HG03108 (cell line): ENCODE results near the gene PIRT.
"Not testable (repeated sequence)": the region's sequence is repeated elsewhere in the genome, so short reads cannot be mapped to it uniquely, and the experiment has no call there.

Experiments
- ATAC-seq: cut with Tn5 transposase; IDR thresholded peaks from one replicate; pipeline ENCODE4 v1.9.1; 2021; ENCODE audit warnings: moderate library complexity; ENCODE audit not compliant: unreplicated experiment

PIRT gene

GRCh38 chr17:10837921-10838320 lies at the start of gene PIRT:
TSS of gene PIRT (minus strand) at chr17:10838087. CDS start at chr17:10825645, 12,442 bp downstream.
- ATAC-seq = no peak

GRCh38 chr17:10881959-10882358 lies 44.1 kb upstream of the PIRT start:
- ATAC-seq = no peak

GRCh38 chr17:10879190-10879836 lies 41.4 kb upstream of the PIRT start:
- no peak for ATAC-seq

DNA sequence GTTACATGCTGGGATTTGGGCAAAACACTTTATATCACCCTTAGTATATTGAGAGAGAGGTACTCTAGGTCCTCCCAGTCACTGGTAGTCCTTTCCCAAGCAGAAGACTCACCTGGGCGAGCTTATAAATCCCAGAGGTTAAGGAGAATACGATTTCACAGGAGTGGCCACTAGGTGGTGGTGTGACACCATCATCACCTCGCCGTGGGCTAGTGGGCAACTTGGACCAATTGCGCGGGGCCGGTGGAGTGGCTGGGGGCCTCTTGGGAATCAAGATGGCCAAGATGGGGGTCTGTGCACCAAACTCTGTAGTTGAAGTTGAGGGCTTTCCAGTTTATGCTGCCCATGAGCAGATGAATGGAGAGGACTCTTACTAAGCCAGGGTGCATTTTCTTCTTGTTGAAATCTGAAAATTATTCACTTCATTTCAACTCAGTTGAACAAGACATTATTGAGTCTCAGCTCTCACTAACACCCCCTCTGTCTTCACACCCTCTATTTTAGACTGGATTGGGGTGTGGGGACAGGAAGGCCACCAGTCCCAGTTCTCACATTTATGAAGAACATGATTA lies 38.2 kb upstream of the PIRT start:
- ATAC-seq = no peak

DNA sequence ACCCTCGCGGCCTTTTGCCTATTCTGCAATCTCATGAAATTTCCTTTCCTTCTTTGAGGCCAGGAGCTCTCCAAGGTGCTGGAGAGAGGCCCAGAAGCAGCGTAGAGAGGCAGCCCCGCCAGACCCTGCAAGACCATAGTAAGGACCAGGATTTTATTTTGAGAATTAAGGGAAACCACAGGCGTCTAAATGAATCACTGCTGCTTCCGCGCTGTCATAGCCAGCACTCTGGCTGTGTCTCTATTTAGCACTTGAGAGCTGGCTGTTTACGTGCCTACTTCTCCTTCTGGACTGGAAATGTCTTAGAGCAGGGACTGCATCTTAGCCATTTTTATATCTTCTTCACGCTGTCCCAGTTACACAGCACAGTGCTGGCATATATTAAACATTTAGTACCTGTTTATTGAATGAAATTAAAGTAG lies 37.6 kb upstream of the PIRT start:
- no peak for ATAC-seq

DNA sequence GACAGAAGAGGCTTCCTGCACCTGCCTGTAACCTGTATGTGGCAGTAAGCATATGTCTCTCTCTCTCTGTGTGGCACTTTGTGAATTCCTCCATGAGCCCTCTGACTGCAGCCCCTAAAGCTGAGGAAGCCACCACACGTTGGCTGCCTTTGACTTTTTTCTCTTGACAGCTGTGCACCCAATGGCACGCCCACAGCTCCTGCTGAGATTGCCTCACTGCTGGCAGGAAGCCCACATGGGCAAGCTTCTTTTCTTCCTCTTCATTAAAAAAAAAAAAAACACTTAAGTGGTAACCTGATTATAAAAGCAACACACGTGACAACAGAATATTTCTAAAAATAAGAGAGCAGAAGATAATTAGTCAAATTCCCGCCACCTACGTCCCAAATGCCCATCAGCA lies 34.0 kb upstream of the PIRT start:
- ATAC-seq = no peak

DNA sequence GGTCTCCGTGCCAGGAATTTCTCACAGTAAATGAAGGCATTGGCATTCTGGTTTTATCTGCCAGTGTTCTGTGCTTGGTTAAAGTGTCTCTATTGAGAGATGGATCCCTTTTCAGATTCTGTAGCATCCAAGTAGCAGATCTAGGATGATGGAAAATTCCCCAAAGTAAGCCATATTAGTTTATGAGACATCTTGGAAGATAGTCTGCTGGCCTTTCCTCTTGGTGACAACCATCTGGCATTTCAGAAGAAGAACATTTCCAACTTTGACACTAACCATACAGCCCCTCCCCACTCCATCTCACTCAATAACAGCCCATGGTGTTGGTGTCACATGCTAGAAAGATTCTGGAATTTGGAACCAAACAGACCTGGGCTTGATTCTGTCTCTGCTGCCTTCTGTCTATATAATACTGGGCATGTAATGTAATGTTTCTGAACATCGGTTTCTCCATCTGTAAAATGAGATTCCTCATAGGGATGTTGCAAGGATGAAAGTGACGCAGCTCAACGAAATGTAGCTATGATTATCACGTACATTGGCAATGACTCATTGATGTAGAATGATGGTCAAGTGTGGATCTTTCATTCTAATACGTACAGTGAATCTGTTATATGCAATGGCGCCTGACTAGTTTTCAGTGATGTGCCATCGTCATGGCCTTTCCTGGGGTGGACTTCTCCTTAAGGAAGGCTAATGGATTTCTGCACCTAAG lies 32.6 kb upstream of the PIRT start:
- ATAC-seq = no peak

DNA sequence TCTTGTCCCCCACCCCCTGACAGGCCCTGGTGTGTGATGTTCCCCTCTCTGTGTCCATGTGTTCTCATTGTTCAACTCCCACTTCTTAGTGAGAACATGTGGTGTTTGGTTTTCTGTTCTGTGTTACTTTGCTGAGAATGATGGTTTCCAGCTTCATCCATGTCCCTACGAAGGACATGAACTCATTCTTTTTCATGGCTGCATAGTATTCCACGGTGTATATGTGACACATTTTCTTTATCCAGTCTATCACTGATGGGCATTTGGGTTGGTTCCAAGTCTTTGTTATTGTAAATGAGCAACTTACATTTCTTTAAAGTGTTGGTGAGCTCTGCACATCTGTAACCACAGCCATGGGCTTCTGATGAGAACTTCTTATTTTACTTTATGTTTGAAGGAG lies 30.9 kb upstream of the PIRT start:
- ATAC-seq = not testable (repeated sequence)

GRCh38 chr17:10859051-10859450 lies 21.2 kb upstream of the PIRT start:
- ATAC-seq = no peak

GRCh38 chr17:10857976-10858375 lies 20.1 kb upstream of the PIRT start:
- ATAC-seq = no peak

DNA sequence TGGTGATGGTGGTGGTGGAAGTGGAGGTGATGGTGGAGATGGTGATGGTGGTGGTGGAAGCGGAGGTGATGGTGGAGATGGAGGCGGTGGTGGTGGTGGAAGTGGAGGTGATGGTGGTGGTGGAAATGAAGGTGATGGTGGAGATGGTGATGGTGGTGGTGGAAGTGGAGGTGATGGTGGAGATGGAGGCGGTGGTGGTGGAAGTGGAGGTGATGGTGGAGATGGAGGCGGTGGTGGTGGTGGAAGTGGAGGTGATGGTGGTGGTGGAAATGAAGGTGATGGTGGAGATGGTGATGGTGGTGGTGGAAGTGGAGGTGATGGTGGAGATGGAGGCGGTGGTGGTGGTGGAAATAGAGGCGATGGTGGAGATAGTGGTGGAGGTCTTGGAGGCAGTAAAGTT lies 8.7 kb upstream of the PIRT start:
- ATAC-seq = not testable (repeated sequence)

DNA sequence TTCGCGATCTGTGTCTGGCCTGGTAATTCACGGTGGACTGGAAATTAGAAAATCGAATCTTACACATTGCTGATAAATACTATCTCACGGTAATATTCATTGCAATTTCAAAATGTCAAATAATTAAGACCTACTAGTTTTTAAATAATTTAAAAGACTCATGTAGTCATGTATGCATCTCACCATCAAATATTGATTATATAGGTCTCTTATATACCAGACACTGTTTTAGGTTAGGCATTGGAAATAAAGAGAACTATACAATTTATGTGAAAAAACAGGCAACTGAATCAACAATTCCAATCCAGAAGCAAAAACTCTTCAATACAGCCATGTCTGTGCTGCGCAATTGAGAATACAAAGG lies 7.5 kb upstream of the PIRT start:
- ATAC-seq = no peak

DNA sequence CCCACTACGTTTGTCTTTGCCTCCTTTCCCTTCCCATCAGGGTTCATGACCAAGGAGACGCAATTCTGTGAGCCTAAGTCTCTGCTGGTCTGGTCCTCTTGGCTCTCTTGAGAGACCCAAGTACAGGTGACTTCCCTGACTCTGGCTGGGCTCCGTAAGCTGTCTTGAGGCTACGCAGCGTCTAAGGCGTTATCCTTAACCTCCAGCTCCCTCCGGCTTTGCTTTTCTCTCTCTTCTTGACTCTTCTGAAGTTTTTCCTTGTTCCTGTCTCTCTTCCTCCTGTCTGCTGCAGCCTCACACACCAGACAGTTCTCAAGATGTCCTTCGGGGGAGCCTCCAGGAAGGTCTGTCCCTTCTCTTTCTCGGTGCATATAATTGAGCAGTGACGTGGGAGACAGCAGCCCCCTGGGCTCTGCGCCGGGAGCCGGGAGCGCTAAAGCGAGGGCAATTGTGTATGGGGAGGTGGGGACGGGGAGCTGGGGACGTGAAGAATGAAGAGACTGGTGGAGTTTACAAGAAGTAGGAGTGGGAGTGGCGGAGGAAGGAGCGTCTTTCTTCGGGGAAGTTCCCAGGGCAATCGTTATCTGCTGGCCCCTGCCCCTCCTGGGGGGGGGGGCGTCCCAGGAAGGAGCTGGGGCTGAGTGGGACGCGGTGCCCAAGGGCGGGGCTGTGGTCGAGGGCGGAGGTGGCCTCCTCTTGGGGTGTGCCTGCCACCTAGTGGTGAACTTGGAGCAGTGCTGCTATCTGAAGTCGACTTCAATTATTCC lies 6.9 kb upstream of the PIRT start:
- ATAC-seq = no peak

- ATAC-seq = no peak
These were observed 5.9 kb upstream of the PIRT start for GRCh38 chr17:10843811-10844210.

DNA sequence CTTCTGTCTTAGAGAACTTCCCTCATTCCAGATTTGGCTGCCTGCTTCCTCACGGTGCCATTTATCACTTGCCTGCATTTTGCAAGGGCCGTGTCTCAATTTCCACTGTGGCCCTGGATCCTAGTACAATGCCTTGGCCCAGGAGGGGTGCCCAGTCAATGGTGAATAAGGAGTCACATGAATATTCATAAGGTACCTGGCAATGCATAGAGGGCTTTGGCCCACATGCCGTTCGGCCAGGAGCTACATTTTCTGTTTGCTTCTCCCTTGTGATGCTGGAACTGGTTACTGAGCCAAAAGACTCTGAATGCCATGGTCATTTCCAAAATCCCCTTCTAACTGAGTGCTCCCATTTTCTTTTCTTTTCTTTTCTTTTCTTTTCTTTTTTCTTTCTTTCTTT lies 4.8 kb upstream of the PIRT start:
- ATAC-seq = no peak

DNA sequence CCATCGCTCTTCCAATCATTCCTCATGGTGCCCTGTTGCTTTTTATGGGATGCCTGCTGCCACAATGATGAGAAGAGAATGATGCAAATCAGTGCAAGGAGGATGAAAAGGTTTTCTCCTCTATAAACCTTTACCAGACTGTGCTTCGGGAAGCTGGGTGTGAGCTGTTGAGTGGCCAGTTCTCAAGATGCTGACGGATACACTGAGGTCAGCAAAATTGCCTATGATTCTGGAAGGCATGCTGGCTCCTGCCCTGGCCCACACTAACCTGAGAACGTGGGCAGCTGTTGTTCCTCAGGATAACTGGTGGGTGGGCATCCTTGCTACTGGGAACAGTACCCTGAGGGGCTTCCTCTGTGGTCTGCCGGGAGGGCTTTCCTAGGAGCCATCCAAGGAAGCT lies 795 bp upstream of the PIRT start:
- no peak for ATAC-seq

GRCh38 chr17:10836966-10837590 lies 809 bp downstream of the PIRT start:
- no peak for ATAC-seq

DNA sequence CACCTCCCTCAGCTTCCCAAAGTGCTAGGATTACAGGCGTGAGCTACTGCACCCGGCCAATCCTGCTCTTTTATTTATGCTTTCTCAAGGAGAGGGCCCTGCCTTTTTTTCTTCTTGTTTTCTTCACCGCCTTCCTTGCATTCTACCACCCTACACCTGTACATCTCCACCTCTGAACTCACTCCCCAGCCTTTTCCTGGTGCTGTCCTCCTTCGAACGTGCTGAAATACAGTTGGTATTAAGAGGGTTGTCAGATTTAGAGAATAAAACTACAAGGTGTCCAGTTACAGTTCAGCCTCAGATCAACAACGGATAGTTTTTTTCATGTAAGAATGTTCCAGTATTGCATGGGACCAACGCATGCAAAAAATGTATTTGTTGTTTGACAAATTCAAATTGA lies 1.7 kb downstream of the PIRT start:
- ATAC-seq = no peak

DNA sequence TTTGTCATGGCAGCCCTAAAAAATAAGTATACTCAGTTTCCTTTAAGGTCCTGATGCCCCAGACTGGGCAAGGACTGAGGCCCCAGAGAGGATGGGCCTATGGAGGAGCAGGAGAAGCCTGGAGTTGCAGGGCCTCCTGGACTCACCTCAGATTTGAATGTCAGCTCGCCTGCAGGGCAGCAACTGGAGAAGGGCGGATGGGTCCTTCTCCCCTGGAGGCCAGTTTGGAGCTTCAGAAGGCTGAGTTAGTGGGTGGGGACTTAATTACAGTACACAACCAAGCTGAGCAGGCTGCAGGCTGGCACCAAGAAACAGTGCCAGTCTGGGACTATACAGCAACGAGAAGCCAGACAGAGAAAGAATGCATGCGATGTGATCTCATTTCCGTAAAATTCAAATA lies 6.2 kb downstream of the PIRT start:
- ATAC-seq = no peak

- no peak for ATAC-seq
These were observed 9.9 kb downstream of the PIRT start for GRCh38 chr17:10827898-10828552.

GRCh38 chr17:10824874-10825273 lies 13.0 kb downstream of the PIRT start:
- no peak for ATAC-seq
